H9 (cell line): ENCODE results near the gene SPIN1. TPM values are rescaled to one million over a fixed set of nuclear protein-coding genes. Genes with fewer than 3 reads are reported as not detected.

ENCODE experiments used
- DNase-seq: peaks from one replicate; pipeline ENCODE4 v3.0.0-alpha.2; 2017
- H2AFZ ChIP-seq: one replicate; pipeline ENCODE4 v1.6.1; 2013; ENCODE audit warnings: mild to moderate bottlenecking, low read length, control low read depth, moderate library complexity
- H2AK5ac ChIP-seq: 2 replicates; pipeline ENCODE4 v1.6.1; 2013; ENCODE audit warnings: low read length, control low read depth, mixed read lengths; ENCODE audit not compliant: insufficient read length
- H2BK120ac ChIP-seq: one replicate; pipeline ENCODE4 v1.6.1; 2013; ENCODE audit warnings: low read depth, mild to moderate bottlenecking, low read length, control low read depth, inconsistent platforms; ENCODE audit not compliant: poor library complexity, severe bottlenecking
- H2BK12ac ChIP-seq: 2 replicates; pipeline ENCODE4 v1.6.1; 2013; ENCODE audit warnings: low read length, control low read depth, mixed read lengths, low read depth; ENCODE audit not compliant: insufficient read length
- H2BK15ac ChIP-seq: 2 replicates; pipeline ENCODE4 v1.6.1; 2013; ENCODE audit warnings: low read depth, low read length, control low read depth
- H2BK20ac ChIP-seq: one replicate; pipeline ENCODE4 v1.6.1; 2013; ENCODE audit warnings: low read depth, mild to moderate bottlenecking, low read length, control low read depth, inconsistent platforms; ENCODE audit not compliant: poor library complexity, severe bottlenecking
- H2BK5ac ChIP-seq: 2 replicates; pipeline ENCODE4 v1.6.1; 2013; ENCODE audit warnings: low read length, control low read depth, mixed read lengths; ENCODE audit not compliant: insufficient read length
- H3K14ac ChIP-seq: 2 replicates; pipeline ENCODE4 v1.6.1; 2013; ENCODE audit warnings: low read length, control low read depth; ENCODE audit not compliant: insufficient read depth
- H3K18ac ChIP-seq: 2 replicates; pipeline ENCODE4 v1.6.1; 2013; ENCODE audit warnings: low read depth, mild to moderate bottlenecking, mixed read lengths, low read length, control low read depth; ENCODE audit not compliant: insufficient read length
- H3K23ac ChIP-seq: 2 replicates; pipeline ENCODE4 v1.6.1; 2013; ENCODE audit warnings: low read length, control low read depth, mixed read lengths, low read depth; ENCODE audit not compliant: insufficient read length
- H3K23me2 ChIP-seq: 2 replicates; pipeline ENCODE4 v1.6.1; 2013; ENCODE audit warnings: low read depth, mild to moderate bottlenecking, mixed read lengths, low read length, control low read depth; ENCODE audit not compliant: insufficient read length, poor library complexity, severe bottlenecking
- H3K27ac ChIP-seq: 2 replicates; pipeline ENCODE4 v1.5.1; 2013; ENCODE audit warnings: low read length, control low read depth, mixed read lengths, low read depth; ENCODE audit not compliant: insufficient read length
- H3K27me3 ChIP-seq: 2 replicates; pipeline ENCODE4 v1.6.1; 2013; ENCODE audit warnings: low read length, control low read depth, inconsistent platforms; ENCODE audit not compliant: insufficient read depth
- H3K4ac ChIP-seq: 2 replicates; pipeline ENCODE4 v1.6.1; 2013; ENCODE audit warnings: low read depth, mild to moderate bottlenecking, control low read depth, inconsistent platforms, low read length, moderate library complexity
- H3K4me1 ChIP-seq: 2 replicates; pipeline ENCODE4 v1.6.1; 2013; ENCODE audit warnings: low read length, control low read depth, inconsistent platforms; ENCODE audit not compliant: insufficient read depth
- H3K4me2 ChIP-seq: 2 replicates; pipeline ENCODE4 v1.6.1; 2013; ENCODE audit warnings: low read length, control low read depth, mixed read lengths; ENCODE audit not compliant: insufficient read length, insufficient read depth
- H3K56ac ChIP-seq: 2 replicates; pipeline ENCODE4 v1.6.1; 2013; ENCODE audit warnings: low read depth, mild to moderate bottlenecking, mixed read lengths, low read length, control low read depth; ENCODE audit not compliant: insufficient read length
- H3K79me1 ChIP-seq: 2 replicates; pipeline ENCODE4 v1.6.1; 2013; ENCODE audit warnings: low read depth, mild to moderate bottlenecking, moderate library complexity, low read length, control low read depth, inconsistent platforms; ENCODE audit not compliant: insufficient read depth, poor library complexity, severe bottlenecking
- H3K79me2 ChIP-seq: 2 replicates; pipeline ENCODE4 v1.6.1; 2013; ENCODE audit warnings: low read length, control low read depth, inconsistent platforms; ENCODE audit not compliant: insufficient read depth
- H3K9ac ChIP-seq: 2 replicates; pipeline ENCODE4 v1.6.1; 2013; ENCODE audit warnings: low read length, control low read depth, mixed read lengths; ENCODE audit not compliant: insufficient read length; ENCODE audit errors: extremely low read depth
- H3K9me3 ChIP-seq: one replicate; pipeline ENCODE4 v1.6.1; 2013; ENCODE audit warnings: low read depth, low read length, inconsistent platforms; ENCODE audit not compliant: control insufficient read depth
- H3T11ph ChIP-seq: one replicate; pipeline ENCODE4 v1.6.1; 2013; ENCODE audit warnings: mild to moderate bottlenecking, low read length, control low read depth, inconsistent platforms
- H4K20me1 ChIP-seq: one replicate; pipeline ENCODE4 v1.6.1; 2013; ENCODE audit not compliant: control insufficient read depth, insufficient read length, insufficient read depth
- H4K5ac ChIP-seq: 2 replicates; pipeline ENCODE4 v1.6.1; 2013; ENCODE audit warnings: low read depth, mild to moderate bottlenecking, mixed read lengths, low read length, control low read depth; ENCODE audit not compliant: insufficient read length
- H4K8ac ChIP-seq: replicated peaks from 2 replicates; pipeline ENCODE4 v1.6.1; 2013; ENCODE audit warnings: low read length, control low read depth, mixed read lengths, low read depth; ENCODE audit not compliant: insufficient read length
- H4K91ac ChIP-seq: 2 replicates; pipeline ENCODE4 v1.6.1; 2013; ENCODE audit warnings: low read depth, mild to moderate bottlenecking, moderate library complexity, mixed read lengths, low read length, control low read depth; ENCODE audit not compliant: insufficient read length
- H3K27ac Mint-ChIP-seq, 3 experiments: 2 replicates in 2 of 3; 3 replicates in 1 of 3; pipeline ENCODE4 v1.8.0; 2020 to 2021; ENCODE audit warnings: mixed read lengths in 3 of 3, mild to moderate bottlenecking in 1 of 3, moderate library complexity in 1 of 3
- H3K27me3 Mint-ChIP-seq: 2 replicates; pipeline ENCODE4 v1.8.0; 2021; ENCODE audit warnings: low read depth, mild to moderate bottlenecking, moderate library complexity, mixed read lengths
- H3K36me3 Mint-ChIP-seq, 3 experiments: 2 replicates in 2 of 3; 3 replicates in 1 of 3; pipeline ENCODE4 v1.8.0; 2020 to 2021; ENCODE audit warnings: low read depth in 3 of 3, mixed read lengths in 3 of 3; ENCODE audit not compliant: insufficient read depth in 1 of 3
- H3K4me1 Mint-ChIP-seq, 2 experiments: 2 replicates each; pipeline ENCODE4 v1.8.0; 2020; ENCODE audit warnings: mixed read lengths in 2 of 2
- H3K4me3 Mint-ChIP-seq, 2 experiments: 2 replicates in 1 of 2; 3 replicates in 1 of 2; pipeline ENCODE4 v1.8.0; 2020 to 2021; ENCODE audit warnings: mild to moderate bottlenecking in 2 of 2, mixed read lengths in 2 of 2, moderate library complexity in 1 of 2
- H3K9me3 Mint-ChIP-seq, 2 experiments: 2 replicates in 1 of 2; 3 replicates in 1 of 2; pipeline ENCODE4 v1.8.0; 2020; ENCODE audit warnings: mild to moderate bottlenecking in 2 of 2, mixed read lengths in 2 of 2, moderate library complexity in 1 of 2
- CTCF ChIP-seq: fragments of 200-600 bp; sonication (generic); conservative IDR thresholded peaks from 3 replicates; pipeline ENCODE4 v1.8.0; 2021; ENCODE audit warnings: antibody characterized with exemption, mild to moderate bottlenecking
- WGBS: extraction: QIAGEN DNeasy Blood & Tissue Kit; methylation state at CpG from one replicate; pipeline ENCODE4 v1.1.7; 2013; ENCODE audit warnings: missing lambda C conversion rate, low lambda C conversion rate, mixed read lengths; ENCODE audit not compliant: insufficient read length; ENCODE audit errors: extremely low coverage; 5-methylcytosine and 5-hydroxymethylcytosine counted together
- total RNA-seq: library from RNA; stranded (reverse); gene quantifications from 2 replicates; pipeline ENCODE4 v1.2.1, GENCODE V29; 2021

SPIN1 gene
- total RNA-seq, 1 experiment from 2014 or later = 136 TPM

DNA sequence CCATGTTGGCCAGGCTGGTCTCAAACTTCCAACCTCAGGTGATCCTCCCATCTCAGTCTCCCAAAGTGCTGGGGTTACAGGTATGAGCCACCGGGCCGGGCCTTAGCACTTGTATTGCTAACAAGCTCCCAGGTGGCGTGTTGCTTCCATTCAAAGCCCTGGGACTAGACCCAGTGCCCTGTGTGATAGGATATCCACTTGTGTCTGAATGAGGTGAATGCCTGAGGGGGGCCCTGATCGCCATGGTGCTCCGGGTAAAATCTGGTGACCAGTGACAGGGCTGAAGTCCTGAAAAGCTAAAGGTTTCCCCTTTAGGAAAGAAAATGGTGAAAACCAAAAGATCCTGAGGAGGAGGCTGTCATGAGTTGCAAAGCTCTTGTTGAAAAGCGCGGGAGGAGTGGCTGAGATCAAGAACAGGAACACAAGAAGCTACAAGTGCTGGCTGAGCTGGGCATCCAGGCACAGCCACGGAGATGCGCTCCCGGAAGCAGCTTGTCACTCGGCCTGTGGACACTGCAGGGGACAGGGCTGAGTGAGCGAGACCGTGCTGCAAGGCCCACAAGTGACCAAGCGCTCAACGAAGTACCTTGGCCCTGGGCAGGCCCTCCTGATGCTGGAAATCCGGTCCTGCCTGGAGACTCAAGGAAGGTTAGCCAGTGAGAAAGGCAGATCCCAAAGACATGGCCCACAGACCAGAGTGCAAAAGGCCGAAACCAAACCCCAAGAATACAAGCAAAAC is 106.9 kb downstream of the SPIN1 start:
- Histone ChIP-seq H2BK5ac (no peak overlapping the region), H2BK120ac (no peak overlapping the region), H4K8ac (no peak overlapping the region), H3K27ac (no peak overlapping the region), H3K4me2 (no peak overlapping the region), H2AK5ac (no peak overlapping the region), H2BK15ac (no peak overlapping the region), H3K27me3 (no peaks in the 10 kb centered on the region), H3K9me3 (no peaks in the 10 kb centered on the region), H3K23me2 (no peaks in the 10 kb centered on the region), H3K79me1 (no peaks in the 10 kb centered on the region), H2BK12ac (no peak overlapping the region), H3K18ac (no peak overlapping the region), H3T11ph (no peak overlapping the region), H3K14ac (no peak overlapping the region), H3K79me2 (no peaks in the 10 kb centered on the region; the same call in 1 of the 2 replicates), H2BK20ac (no peak overlapping the region), H3K4ac (no peak overlapping the region), H3K23ac (no peak overlapping the region), H3K56ac (no peak overlapping the region), H3K4me1 (no peaks in the 10 kb centered on the region), H4K91ac (no peak overlapping the region), H3K9ac (no peak overlapping the region), H4K20me1 (no peaks in the 10 kb centered on the region), H4K5ac (no peak overlapping the region), H2AFZ (no peak overlapping the region)
- peak overlapping the region; percentile 36 to 86 (median 77); a peak in 4 of 7 replicates for H3K27ac Mint-ChIP-seq
- H3K4me1 Mint-ChIP-seq = peaks cover 11 to 12% of the 10 kb centered on the region in 2 experiments
- WGBS = no CpG with 5 or more reads among the region's 17 CpGs
- H3K27me3 Mint-ChIP-seq = no peaks in the 10 kb centered on the region
- no peak overlapping the region for H3K4me3 Mint-ChIP-seq
- TF ChIP-seq CTCF = no peak
- H3K9me3 Mint-ChIP-seq = no peaks in the 10 kb centered on the region; a peak in 1 of 5 replicates
- no peak for DNase-seq
- H3K36me3 Mint-ChIP-seq = no peaks in the 10 kb centered on the region
